Endothelial cell of umbilical vein (primary cell): ENCODE measurements around the gene SELENOM. TPM values are rescaled to one million over a fixed set of nuclear protein-coding genes. Genes with fewer than 3 reads are reported as not detected.

Experiments used
- BruUV-seq: library from RNA; stranded (reverse); fragments of 400-500 nt; replicated peaks from 2 replicates; lab custom pipeline; 2021; lab: Mats Ljungman, UMichigan
- CTCF ChIA-PET: fragments of 300-600, 350-600 bp; sonication (Branson Sonifier 250); formaldehyde crosslinking; loops from one replicate; lab custom pipeline; 2021; ENCODE audit warnings: antibody characterized with exemption, inconsistent platforms; lab: Charles Lee
- POLR2A ChIA-PET: fragments of 300-600, 350-600 bp; sonication (Branson Sonifier 250); formaldehyde crosslinking; loops from one replicate; lab custom pipeline; 2021; ENCODE audit warnings: antibody characterized with exemption, inconsistent platforms; lab: Charles Lee
- DNase-seq: peaks from one replicate; pipeline ENCODE4 v3.0.0-alpha.2; 2011; ENCODE audit warnings: low read depth, low spot score
- FAIRE-seq: peaks from 2 replicates; lab custom pipeline; 2011; peaks lifted over from hg19 to GRCh38; lab: Jason Lieb, UNC
- H2AFZ ChIP-seq: 2 replicates; pipeline ENCODE4 v1.6.0; 2012; ENCODE audit warnings: low read depth, low read length, control low read depth, inconsistent platforms
- H3K27ac ChIP-seq: 2 replicates; pipeline ENCODE4 v1.5.1; 2011; ENCODE audit warnings: low read depth, mild to moderate bottlenecking, control low read depth, low read length, moderate library complexity; ENCODE audit not compliant: insufficient read depth
- H3K27me3 ChIP-seq, 2 experiments: 2 replicates each; pipeline versions ENCODE4 v1.6.0 to v1.6.1; 2011; ENCODE audit warnings: low read length in 2 of 2, mixed read lengths in 1 of 2; ENCODE audit not compliant: control insufficient read depth in 2 of 2, insufficient read depth in 2 of 2
- H3K36me3 ChIP-seq, 2 experiments: 2 replicates in 1 of 2; 3 replicates in 1 of 2; pipeline ENCODE4 v1.5.1; 2011; ENCODE audit warnings: low read length in 2 of 2, mild to moderate bottlenecking in 1 of 2, moderate library complexity in 1 of 2; ENCODE audit not compliant: control insufficient read depth in 2 of 2, insufficient read depth in 2 of 2; ENCODE audit errors: extremely low read depth in 1 of 2
- H3K4me1 ChIP-seq: 3 replicates; pipeline ENCODE4 v1.5.1; 2011; ENCODE audit warnings: mild to moderate bottlenecking, low read length; ENCODE audit not compliant: control insufficient read depth, insufficient read depth; ENCODE audit errors: extremely low read depth
- H3K4me2 ChIP-seq: 2 replicates; pipeline ENCODE4 v1.6.1; 2011; ENCODE audit warnings: low read length, control low read depth, mixed read lengths; ENCODE audit not compliant: insufficient read depth
- H3K4me3 ChIP-seq, 3 experiments: fragments of 200-600 bp in 1 of 3; sonication (generic), shearing (Covaris generic) in 1 of 3; replicated peaks in 1 of 3; 2 replicates each; pipeline ENCODE4 v1.5.1; 2011 to 2016; ENCODE audit warnings: control low read depth in 3 of 3, low read length in 3 of 3, mild to moderate bottlenecking in 2 of 3, inconsistent platforms in 1 of 3, low read depth in 1 of 3, moderate library complexity in 1 of 3; ENCODE audit not compliant: insufficient read depth in 1 of 3
- H3K79me2 ChIP-seq: 2 replicates; pipeline ENCODE4 v1.6.0; 2012; ENCODE audit warnings: low read length, inconsistent platforms; ENCODE audit not compliant: control insufficient read depth, insufficient read depth
- H3K9ac ChIP-seq: replicated peaks from 2 replicates; pipeline ENCODE3; 2011; ENCODE audit warnings: low read length, control low read depth; ENCODE audit not compliant: insufficient read depth; ENCODE audit errors: extremely low read depth
- H3K9me1 ChIP-seq: replicated peaks from 3 replicates; pipeline ENCODE4 v1.6.0; 2011; ENCODE audit warnings: mild to moderate bottlenecking, low read length; ENCODE audit not compliant: control insufficient read depth, insufficient read depth; ENCODE audit errors: extremely low read depth
- H3K9me3 ChIP-seq: replicated peaks from 2 replicates; pipeline ENCODE4 v1.5.1; 2012; ENCODE audit warnings: low read length, inconsistent platforms; ENCODE audit not compliant: control insufficient read depth, insufficient read depth
- H4K20me1 ChIP-seq: replicated peaks from 2 replicates; pipeline ENCODE3; 2011; ENCODE audit warnings: mild to moderate bottlenecking, low read length; ENCODE audit not compliant: control insufficient read depth, insufficient read depth; ENCODE audit errors: extremely low read depth
- JUN ChIP-seq: IDR thresholded peaks from 2 replicates; pipeline ENCODE4 v1.6.1; 2011; ENCODE audit warnings: borderline replicate concordance, low read depth; ENCODE audit not compliant: insufficient read length, insufficient read depth
- MYC ChIP-seq: IDR thresholded peaks from one replicate; pipeline ENCODE4 v1.6.1; 2011; ENCODE audit warnings: mild to moderate bottlenecking, low read depth, low read length
- POLR2A ChIP-seq: IDR thresholded peaks from 2 replicates; pipeline ENCODE4 v1.6.1; 2012; ENCODE audit warnings: low read depth, mild to moderate bottlenecking, control low read depth, low read length
- POLR2AphosphoS5 ChIP-seq: IDR thresholded peaks from 2 replicates; pipeline ENCODE4 v1.6.1; 2012; ENCODE audit warnings: low read depth, mild to moderate bottlenecking, control low read depth, low read length, moderate library complexity; ENCODE audit not compliant: insufficient read depth
- dilution Hi-C: fragments of 300-500 bp; cut with MboI; formaldehyde crosslinking; loops from one replicate; pipeline ENCODE4 v1.15.0; 2019; ENCODE audit warnings: low sequenced_read_pairs; ENCODE audit not compliant: extremely low pct_ligation_motif_present
- intact Hi-C: fragments of 100-400 bp; cut with micrococcal nuclease; formaldehyde crosslinking; loops from one replicate; pipeline ENCODE4 v1.10.0; 2022
- polyA plus RNA-seq, 4 experiments: library from polyadenylated mRNA; depleted of rRNA in 3 of 4; stranded (reverse) in 3 of 4; unstranded in 1 of 4; fragments of >200 nt; gene quantifications; 2 replicates each; pipeline versions ENCODE4 v1.2.1 to v1.2.3, GENCODE V29; 2011 to 2012; ENCODE audit warnings: missing spikeins in 1 of 4
- total RNA-seq: library from RNA; stranded (reverse); gene quantifications from 2 replicates; pipeline ENCODE4 v1.2.3, GENCODE V29; 2021
- TF ChIP-seq, protein P1 (sequence below), 2 donors: IDR thresholded peaks; 1 replicate in 1 of 2; 2 replicates in 1 of 2; pipeline ENCODE4 v1.5.1; 2011; ENCODE audit warnings: low read length in 2 of 2, mild to moderate bottlenecking in 2 of 2, moderate library complexity in 2 of 2, control low read depth in 1 of 2, inconsistent platforms in 1 of 2, low read depth in 1 of 2; ENCODE audit not compliant: insufficient read depth in 1 of 2; ENCODE audit errors: extremely low read depth in 1 of 2
- TF ChIP-seq, protein P2 (sequence below): IDR thresholded peaks from 2 replicates; pipeline ENCODE4 v1.6.1; 2011; ENCODE audit not compliant: insufficient read depth, insufficient read length

Gene SELENOM
- total and polyA plus RNA-seq, 2 donors (not counting 3 experiments of a cell fraction or from before 2014, with no cell fraction given), result 29.6 to 87.1 TPM

- dilution Hi-C loops, result no loop called here
- Histone ChIP-seq H3K4me1 (no peaks in the 10 kb centered on the region), H3K9me1 (no peaks in the 10 kb centered on the region), H3K9me3 (no peaks in the 10 kb centered on the region), H2AFZ (no peak overlapping the region), H3K4me3 (no peak overlapping the region), H3K27ac (no peak overlapping the region), H3K36me3 (no peaks in the 10 kb centered on the region), H3K79me2 (no peaks in the 10 kb centered on the region), H3K4me2 (no peak overlapping the region), H4K20me1 (no peaks in the 10 kb centered on the region), H3K27me3 (no peaks in the 10 kb centered on the region), H3K9ac (no peak overlapping the region)
- FAIRE-seq, result no peak
- ChIA-PET CTCF (interaction anchor here (1.3 to 5.6 kb wide), 5 partner anchors 10 to 131 kb away, joined by 3 to 30 read pairs (median 4); partner anchors contain the start of gene SELENOM), POLR2A (no interaction called here)
- DNase-seq, result no peak
- TF ChIP-seq, protein P1, sequence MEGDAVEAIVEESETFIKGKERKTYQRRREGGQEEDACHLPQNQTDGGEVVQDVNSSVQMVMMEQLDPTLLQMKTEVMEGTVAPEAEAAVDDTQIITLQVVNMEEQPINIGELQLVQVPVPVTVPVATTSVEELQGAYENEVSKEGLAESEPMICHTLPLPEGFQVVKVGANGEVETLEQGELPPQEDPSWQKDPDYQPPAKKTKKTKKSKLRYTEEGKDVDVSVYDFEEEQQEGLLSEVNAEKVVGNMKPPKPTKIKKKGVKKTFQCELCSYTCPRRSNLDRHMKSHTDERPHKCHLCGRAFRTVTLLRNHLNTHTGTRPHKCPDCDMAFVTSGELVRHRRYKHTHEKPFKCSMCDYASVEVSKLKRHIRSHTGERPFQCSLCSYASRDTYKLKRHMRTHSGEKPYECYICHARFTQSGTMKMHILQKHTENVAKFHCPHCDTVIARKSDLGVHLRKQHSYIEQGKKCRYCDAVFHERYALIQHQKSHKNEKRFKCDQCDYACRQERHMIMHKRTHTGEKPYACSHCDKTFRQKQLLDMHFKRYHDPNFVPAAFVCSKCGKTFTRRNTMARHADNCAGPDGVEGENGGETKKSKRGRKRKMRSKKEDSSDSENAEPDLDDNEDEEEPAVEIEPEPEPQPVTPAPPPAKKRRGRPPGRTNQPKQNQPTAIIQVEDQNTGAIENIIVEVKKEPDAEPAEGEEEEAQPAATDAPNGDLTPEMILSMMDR (IDR thresholded peaks at IDR 0.05; ENCODE audit: extremely low read depth in 1 of 2, insufficient read depth in 1 of 2, low read depth in 1 of 2, low read length in 2 of 2), result no peak
- no peak for TF ChIP-seq POLR2A
- TF ChIP-seq JUN, result no peak
- TF ChIP-seq POLR2AphosphoS5, result no peak
- TF ChIP-seq, protein P2, sequence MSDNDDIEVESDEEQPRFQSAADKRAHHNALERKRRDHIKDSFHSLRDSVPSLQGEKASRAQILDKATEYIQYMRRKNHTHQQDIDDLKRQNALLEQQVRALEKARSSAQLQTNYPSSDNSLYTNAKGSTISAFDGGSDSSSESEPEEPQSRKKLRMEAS, result no peak
- no peak for TF ChIP-seq MYC
- intact Hi-C loops, result no loop called here
- no TSS peak for BruUV-seq
These were observed 34.2 kb upstream of the SELENOM start for GRCh38 chr22:31141551-31141950.
